GM10266 (cell line): ENCODE results near the gene METTL9.
A peak's percentile ranks its signal among the peaks of the same experiment; 100 is the strongest.
"Not testable (repeated sequence)": the region's sequence is repeated elsewhere in the genome, so short reads cannot be mapped to it uniquely, and the experiment has no call there.

Experiments used
- DNase-seq: peaks from one replicate; pipeline ENCODE4 v3.0.0; 2012; ENCODE audit errors: extremely low spot score
- TF ChIP-seq, protein P1 (sequence below): IDR thresholded peaks from 2 replicates; pipeline ENCODE4 v1.5.1; 2012; ENCODE audit warnings: mild to moderate bottlenecking, low read depth; ENCODE audit not compliant: control insufficient read depth, insufficient read depth; ENCODE audit errors: missing control alignments

METTL9 gene

DNA sequence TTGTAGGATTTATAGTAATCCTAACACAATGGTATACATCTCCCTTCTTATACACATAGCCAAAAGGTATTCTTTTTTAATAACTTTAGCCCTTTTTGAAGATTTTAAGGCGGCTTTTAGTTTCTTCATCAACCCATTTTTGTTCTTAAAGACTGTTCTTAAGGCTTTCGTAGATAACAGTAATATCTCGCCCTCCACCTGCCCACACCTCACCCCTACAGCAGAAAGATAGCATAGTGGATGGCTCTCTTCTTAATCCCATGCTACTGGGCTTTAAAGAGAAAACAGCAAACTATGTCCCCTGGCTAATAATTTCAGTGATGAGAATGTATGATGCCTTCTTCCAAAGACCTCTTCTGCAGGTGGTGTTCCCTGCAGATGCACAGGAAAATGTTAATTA, 44.4 kb downstream of the METTL9 start:
- DNase-seq, result no peak
- TF ChIP-seq, protein P1, sequence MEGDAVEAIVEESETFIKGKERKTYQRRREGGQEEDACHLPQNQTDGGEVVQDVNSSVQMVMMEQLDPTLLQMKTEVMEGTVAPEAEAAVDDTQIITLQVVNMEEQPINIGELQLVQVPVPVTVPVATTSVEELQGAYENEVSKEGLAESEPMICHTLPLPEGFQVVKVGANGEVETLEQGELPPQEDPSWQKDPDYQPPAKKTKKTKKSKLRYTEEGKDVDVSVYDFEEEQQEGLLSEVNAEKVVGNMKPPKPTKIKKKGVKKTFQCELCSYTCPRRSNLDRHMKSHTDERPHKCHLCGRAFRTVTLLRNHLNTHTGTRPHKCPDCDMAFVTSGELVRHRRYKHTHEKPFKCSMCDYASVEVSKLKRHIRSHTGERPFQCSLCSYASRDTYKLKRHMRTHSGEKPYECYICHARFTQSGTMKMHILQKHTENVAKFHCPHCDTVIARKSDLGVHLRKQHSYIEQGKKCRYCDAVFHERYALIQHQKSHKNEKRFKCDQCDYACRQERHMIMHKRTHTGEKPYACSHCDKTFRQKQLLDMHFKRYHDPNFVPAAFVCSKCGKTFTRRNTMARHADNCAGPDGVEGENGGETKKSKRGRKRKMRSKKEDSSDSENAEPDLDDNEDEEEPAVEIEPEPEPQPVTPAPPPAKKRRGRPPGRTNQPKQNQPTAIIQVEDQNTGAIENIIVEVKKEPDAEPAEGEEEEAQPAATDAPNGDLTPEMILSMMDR, result no peak

DNA sequence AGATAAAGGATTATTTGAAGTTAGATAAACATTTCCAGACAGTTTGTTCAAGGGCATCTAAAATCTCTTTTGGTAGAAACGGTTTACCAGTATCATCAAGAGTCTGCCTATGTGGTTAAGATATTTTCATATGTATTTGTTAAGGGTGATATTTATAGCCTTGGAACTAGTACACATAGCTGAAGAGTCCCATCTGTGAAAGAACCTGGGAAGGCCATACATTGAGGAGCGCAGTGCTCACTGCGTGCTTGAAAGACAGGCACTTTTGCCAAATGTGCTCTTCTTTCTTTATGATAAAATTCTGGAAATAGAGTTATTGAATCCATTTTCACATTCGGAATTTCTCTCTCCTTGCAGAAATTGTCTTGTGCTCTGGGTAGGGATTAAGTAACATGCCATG, 45.3 kb downstream of the METTL9 start:
- TF ChIP-seq, protein P1, result no peak
- DNase-seq, result no peak

DNA sequence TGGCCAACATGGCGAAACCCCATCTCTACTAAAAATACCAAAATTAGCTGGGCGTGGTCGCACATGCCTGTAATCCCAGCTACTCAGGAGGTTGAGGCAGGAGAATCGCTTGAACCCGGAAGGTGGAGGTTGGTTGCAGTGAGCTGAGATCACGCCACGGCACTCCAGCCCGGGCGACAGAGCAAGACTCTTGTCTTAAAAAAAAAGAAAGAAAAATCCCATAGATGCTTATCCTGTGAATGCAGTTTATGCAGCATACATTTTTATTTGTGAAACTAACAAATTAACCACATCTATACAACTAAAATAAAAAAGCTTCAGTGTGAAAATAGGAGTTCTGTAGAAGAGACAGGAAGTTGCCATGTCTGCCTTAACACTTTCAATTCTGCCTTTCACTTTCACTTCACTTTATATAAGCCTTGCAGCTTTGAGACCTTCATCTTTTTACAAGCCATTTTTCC, 45.9 kb downstream of the METTL9 start:
- TF ChIP-seq, protein P1, result no peak
- DNase-seq, result peak; percentile 71

DNA sequence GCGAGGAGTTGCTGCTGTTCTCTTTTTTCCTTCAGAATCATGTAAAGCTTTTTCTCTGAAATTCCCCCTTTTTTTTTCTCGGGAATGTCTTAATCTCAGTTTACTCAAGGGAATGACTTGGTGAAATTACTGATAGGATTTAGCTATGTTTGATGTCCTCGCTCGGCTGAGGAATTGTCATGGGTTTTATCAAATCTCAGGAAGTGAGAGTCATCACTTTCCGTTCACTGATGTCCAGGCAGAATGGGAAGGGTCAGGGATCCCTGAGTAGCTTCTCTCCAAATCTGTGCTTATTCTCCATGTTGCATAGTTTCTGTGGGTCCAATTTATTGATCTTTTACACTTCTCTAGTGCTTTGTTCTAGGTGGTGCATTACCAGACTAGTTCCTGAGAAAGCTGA, 46.7 kb downstream of the METTL9 start:
- no peak for DNase-seq
- TF ChIP-seq, protein P1, result no peak

DNA sequence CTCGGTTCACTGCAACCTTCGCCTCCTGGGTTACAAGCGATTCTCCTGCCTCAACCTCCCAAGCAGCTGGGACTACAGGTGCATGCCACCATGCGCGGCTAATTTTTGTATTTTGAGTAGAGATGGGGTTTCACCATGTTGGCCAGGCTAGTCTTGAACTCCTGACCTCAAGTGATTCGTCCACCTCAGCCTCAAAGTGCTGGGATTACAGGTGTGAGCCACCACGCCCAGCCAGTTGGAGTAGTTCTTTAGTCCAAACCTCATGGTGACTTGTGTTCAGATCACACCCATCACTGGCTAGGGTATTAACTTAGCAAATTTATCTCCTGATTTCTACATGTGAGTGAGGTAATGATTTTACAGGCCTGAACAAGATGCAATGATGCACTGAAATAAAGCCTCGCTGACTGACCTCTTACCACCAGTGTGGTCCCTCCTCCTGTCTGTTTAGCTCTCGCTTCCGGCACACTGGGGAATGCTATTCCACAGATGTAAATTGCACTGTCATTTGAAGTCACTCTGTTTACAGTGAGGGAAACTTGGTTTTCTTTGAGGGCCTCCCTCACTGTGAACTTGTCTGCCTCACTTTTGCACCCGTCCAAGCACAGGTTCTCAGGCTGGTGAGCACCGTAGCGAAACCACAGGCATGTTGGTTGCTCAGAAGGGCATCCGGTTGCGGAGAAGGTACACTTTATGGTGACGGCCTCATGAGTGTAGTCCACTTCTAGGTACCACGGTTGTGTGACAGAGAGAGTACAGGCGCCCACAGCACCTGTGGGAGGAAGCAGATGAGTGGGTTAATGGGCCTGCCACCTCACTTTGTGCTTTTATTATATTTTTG, 47.6 kb downstream of the METTL9 start:
- TF ChIP-seq, protein P1, result no peak
- DNase-seq, result peak; percentile 69

DNA sequence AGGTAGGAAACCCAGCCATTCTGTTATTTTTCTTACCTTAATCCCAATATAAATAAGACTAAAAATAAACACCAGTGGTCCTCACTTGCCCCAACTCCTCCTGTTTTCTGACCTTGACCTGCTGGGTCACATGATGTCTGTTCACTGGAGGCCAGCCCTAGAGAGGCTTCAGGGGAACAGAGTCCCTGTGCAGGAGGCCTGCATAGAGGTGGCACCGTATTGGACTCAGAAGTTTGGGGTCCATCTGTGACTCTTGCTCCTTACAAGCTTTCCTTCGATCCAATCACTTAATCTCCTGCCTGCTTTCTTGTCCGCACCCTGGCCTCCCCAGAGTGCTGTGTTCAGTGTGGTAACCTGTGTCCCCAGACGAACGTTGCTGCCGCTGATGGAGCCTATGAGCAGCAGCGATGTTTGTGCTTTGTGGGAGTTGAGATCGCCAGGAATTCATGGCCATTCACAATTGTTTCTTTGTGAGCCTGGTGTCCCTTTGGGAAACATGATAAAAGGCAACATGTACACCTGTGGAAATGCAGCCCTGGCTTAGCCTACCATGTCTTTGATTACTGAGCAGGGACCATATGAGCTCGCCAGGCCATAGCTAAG, 48.3 kb downstream of the METTL9 start:
- DNase-seq, result no peak
- TF ChIP-seq, protein P1, result no peak

DNA sequence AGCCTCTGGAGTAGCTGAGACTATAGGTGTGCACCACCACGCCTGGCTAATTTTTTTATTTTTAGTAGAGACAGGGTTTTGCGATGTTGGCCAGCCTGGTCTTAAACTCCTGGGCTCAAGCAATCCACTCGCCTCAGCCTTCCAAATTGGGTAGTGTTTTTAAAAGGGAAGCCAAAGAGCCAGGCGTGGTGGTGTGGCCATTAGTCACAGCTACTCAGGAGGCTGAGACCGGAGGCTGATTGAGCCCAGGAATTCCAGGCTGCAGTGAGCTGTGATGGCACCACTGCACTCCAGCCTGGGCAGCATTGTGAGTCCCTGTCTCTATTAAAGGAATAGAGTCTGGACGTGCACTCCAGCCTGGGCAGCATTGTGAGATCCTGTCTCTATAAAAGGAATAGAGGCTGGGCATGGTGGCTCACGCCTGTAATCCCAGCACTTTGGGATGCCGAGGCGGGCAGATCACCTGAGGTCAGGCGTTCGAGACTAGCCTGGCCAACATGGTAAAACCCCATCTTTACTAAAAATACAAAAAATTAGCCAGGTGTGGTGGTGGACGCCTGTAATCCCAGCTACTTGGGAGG, 50.5 kb downstream of the METTL9 start:
- DNase-seq, result not testable (repeated sequence)
